ENCODE data around the gene LRRC45.

- TF ChIP-seq, protein P1, sequence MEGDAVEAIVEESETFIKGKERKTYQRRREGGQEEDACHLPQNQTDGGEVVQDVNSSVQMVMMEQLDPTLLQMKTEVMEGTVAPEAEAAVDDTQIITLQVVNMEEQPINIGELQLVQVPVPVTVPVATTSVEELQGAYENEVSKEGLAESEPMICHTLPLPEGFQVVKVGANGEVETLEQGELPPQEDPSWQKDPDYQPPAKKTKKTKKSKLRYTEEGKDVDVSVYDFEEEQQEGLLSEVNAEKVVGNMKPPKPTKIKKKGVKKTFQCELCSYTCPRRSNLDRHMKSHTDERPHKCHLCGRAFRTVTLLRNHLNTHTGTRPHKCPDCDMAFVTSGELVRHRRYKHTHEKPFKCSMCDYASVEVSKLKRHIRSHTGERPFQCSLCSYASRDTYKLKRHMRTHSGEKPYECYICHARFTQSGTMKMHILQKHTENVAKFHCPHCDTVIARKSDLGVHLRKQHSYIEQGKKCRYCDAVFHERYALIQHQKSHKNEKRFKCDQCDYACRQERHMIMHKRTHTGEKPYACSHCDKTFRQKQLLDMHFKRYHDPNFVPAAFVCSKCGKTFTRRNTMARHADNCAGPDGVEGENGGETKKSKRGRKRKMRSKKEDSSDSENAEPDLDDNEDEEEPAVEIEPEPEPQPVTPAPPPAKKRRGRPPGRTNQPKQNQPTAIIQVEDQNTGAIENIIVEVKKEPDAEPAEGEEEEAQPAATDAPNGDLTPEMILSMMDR (IDR thresholded peaks at IDR 0.05; ENCODE audit: borderline replicate concordance, extremely low read depth, low read length, poor library complexity, severe bottlenecking): no peak
- no peak for TF ChIP-seq EZH2 (IDR thresholded peaks at IDR 0.05; ENCODE audit: borderline replicate concordance, low read depth, low read length, severe bottlenecking)
These were observed 660 bp upstream of the LRRC45 start, which contains the start of gene CENPX for GRCh38 chr17:82022310-82022980.

Data from DND-41 (cell line).